HFFc6 (cell line): Measurements from ENCODE around the gene VAC14. TPM values are rescaled to one million over a fixed set of nuclear protein-coding genes. Genes with fewer than 3 reads are reported as not detected.

Experiments
- DNase-seq: peaks from one replicate; pipeline ENCODE4 v3.0.0-alpha.2; 2018
- H3K27ac Mint-ChIP-seq: 2 replicates; pipeline ENCODE4 v1.8.0; 2020; ENCODE audit warnings: mild to moderate bottlenecking, mixed read lengths
- H3K27me3 Mint-ChIP-seq: 2 replicates; pipeline ENCODE4 v1.8.0; 2021; ENCODE audit warnings: mild to moderate bottlenecking, moderate library complexity, mixed read lengths; ENCODE audit not compliant: insufficient read depth
- H3K36me3 Mint-ChIP-seq: 2 replicates; pipeline ENCODE4 v1.8.0; 2021; ENCODE audit warnings: low read depth, mixed read lengths
- H3K4me1 Mint-ChIP-seq: 2 replicates; pipeline ENCODE4 v1.8.0; 2020; ENCODE audit warnings: low read depth, mixed read lengths
- H3K4me3 Mint-ChIP-seq: 2 replicates; pipeline ENCODE4 v1.8.0; 2020; ENCODE audit warnings: mild to moderate bottlenecking, moderate library complexity, mixed read lengths
- H3K9me3 Mint-ChIP-seq: 2 replicates; pipeline ENCODE4 v1.8.0; 2020; ENCODE audit warnings: mild to moderate bottlenecking, mixed read lengths
- total RNA-seq, 6 experiments: library from RNA; stranded (reverse); fragmentation: NEBNext Ultra II Directional; extraction: Animal tissue kit (Norgen Biotek cat#: 25700); gene quantifications; 2 replicates in 1 of 6; 3 replicates in 5 of 6; pipeline ENCODE4 v1.2.3, GENCODE V29; 2021
- TF ChIP-seq, protein P1 (sequence below): fragments of 200-600 bp; sonication (generic); IDR thresholded peaks from 2 replicates; pipeline ENCODE4 v1.5.0; 2021; ENCODE audit warnings: antibody characterized with exemption, mild to moderate bottlenecking

VAC14 gene
- total RNA-seq, 6 experiments from 2014 or later, result 34.5 to 45.5 (median 37.6) TPM

DNA sequence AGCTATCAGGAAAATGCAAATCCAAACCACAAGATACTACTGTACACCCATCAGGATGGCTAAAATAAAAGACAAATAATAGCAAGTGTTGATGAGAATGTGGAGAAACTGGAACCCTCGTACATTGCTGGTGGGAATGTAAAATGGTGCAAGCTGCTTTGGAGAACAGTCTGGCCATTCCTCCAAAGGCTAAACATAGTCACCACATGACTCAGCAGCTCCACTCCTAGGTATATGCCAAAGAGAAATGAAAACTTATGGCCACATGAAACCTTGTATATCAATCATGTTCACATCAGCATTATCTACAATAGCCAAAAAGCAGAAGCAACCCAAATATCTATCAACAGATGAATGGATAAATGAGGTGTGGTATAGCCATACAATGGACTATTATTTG, 28.5 kb downstream of the VAC14 start:
- Mint-ChIP-seq H3K4me3 (no peak overlapping the region), H3K27ac (peak overlapping the region; percentile 50), H3K4me1 (peaks cover 48% of the 10 kb centered on the region), H3K27me3 (peaks cover 2% of the 10 kb centered on the region; the same call in 1 of the 2 replicates), H3K36me3 (peaks cover 22% of the 10 kb centered on the region), H3K9me3 (no peaks in the 10 kb centered on the region)
- TF ChIP-seq, protein P1, sequence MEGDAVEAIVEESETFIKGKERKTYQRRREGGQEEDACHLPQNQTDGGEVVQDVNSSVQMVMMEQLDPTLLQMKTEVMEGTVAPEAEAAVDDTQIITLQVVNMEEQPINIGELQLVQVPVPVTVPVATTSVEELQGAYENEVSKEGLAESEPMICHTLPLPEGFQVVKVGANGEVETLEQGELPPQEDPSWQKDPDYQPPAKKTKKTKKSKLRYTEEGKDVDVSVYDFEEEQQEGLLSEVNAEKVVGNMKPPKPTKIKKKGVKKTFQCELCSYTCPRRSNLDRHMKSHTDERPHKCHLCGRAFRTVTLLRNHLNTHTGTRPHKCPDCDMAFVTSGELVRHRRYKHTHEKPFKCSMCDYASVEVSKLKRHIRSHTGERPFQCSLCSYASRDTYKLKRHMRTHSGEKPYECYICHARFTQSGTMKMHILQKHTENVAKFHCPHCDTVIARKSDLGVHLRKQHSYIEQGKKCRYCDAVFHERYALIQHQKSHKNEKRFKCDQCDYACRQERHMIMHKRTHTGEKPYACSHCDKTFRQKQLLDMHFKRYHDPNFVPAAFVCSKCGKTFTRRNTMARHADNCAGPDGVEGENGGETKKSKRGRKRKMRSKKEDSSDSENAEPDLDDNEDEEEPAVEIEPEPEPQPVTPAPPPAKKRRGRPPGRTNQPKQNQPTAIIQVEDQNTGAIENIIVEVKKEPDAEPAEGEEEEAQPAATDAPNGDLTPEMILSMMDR, result no peak
- DNase-seq, result peak; percentile 16

DNA sequence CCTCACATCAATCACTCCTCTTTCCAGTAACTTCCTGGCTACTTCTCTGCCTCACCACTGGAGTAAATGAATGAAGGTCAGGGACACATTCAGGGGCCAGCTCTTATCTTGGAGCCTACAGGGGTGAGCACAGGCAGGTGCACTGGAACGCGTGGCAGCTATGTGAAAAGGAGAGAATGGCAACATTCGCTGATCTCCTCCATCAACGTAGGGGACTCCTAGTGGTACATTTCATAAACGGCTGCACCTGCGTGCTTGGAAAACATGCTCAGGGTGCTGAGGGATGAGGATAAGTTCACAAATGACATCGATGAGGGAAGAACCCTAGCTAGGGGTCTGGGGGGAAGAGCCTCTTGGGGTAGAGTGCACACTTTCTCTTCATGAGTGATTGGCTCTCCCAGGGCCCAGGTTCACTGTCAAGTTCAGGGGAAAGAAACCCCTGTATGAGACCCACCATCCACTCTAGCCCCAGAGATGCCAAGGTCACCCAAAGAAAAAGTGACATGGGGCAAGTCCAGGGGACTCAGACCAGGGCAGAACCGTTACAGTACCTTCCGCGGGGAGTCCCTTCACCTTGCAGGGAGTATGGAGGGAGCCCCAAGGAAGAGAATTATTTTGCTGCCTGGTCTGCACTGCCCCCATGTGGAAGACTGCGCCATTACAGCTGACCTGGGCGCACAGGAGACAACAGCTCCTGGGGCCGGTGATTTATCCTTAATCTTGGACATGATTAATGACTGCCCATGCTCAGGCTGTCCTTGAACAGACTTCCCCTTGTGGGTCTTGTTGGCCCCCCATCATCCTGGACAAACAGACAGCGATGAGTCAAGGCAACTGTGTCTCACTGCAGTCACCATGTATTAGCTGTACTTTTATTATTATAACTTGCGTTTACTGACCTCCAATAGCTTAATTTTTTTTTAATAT, 30.1 kb downstream of the VAC14 start:
- Mint-ChIP-seq H3K4me3 (no peak overlapping the region), H3K27me3 (peaks cover 2% of the 10 kb centered on the region; the same call in 1 of the 2 replicates), H3K4me1 (peaks cover 45% of the 10 kb centered on the region), H3K36me3 (peaks cover 17% of the 10 kb centered on the region), H3K9me3 (no peaks in the 10 kb centered on the region), H3K27ac (peak overlapping the region; percentile 44; the same call in 1 of the 2 replicates)
- DNase-seq, result peak; percentile 57
- TF ChIP-seq, protein P1, result peak; percentile 98

DNA sequence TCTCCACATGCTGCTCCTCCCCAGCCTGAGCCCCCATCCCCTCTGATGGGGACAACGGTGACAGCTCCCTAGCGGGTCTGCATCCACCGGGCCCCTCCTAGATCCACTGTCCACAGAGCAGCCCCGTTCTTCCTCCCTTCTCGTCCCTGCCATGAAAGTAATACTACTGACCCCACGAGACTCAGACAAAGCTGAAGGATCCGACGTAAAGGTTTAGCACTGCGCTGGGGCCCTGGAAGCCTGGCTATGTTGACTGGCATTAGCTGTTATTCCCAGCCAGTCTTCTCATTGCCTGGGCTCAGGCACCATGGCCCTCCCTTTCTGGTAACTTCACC, 30.7 kb downstream of the VAC14 start:
- no peak for DNase-seq
- TF ChIP-seq, protein P1, result no peak
- Mint-ChIP-seq H3K27ac (peak overlapping the region; percentile 18; the same call in 1 of the 2 replicates), H3K4me3 (no peak overlapping the region), H3K4me1 (peaks cover 45% of the 10 kb centered on the region), H3K36me3 (peaks cover 17% of the 10 kb centered on the region), H3K27me3 (peaks cover 2% of the 10 kb centered on the region; the same call in 1 of the 2 replicates), H3K9me3 (no peaks in the 10 kb centered on the region)

DNA sequence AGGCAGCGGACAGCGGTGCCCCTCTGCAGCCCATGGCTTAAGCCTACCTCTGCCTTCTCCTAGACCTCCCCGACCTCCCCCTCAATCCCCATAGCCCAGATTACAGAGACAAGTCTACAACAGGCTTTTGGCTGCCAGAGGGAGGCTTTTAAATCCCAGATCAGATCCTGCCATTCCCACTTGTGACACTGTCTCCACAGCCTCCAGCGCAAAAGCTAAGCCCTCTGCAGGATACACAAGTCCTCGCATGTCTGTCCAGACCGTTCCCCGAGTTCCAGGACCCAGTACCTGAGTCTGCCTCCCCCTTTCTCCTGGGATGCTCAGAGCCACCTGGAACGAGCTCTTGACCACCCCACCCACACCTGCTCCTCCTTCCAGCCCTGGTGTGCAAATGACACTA, 31.2 kb downstream of the VAC14 start:
- Mint-ChIP-seq H3K9me3 (no peaks in the 10 kb centered on the region), H3K4me1 (peaks cover 45% of the 10 kb centered on the region)

DNA sequence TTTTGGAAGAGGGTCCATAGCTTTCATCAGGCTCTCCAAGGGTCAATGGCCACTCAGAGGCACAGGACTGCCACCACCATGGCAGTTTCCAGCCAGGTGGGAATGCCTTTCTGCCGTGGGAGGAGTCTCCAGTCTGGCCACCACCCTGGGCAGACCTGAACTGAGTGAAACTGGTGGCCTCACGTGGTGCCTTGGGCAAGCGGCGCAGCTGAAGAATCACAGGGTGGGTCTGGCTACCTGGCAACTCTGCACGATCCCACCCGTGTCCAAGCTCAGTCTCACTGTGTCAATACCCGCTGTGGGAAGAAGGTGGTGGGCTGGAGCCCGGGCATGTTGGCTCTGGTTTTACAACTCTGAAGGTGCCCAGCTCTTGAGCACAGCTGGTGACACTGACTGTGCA, 31.8 kb downstream of the VAC14 start:
- Mint-ChIP-seq H3K4me3 (no peak overlapping the region), H3K27ac (peak overlapping the region; percentile 42; the same call in 1 of the 2 replicates), H3K9me3 (no peaks in the 10 kb centered on the region), H3K4me1 (peaks cover 45% of the 10 kb centered on the region), H3K36me3 (peaks cover 17% of the 10 kb centered on the region), H3K27me3 (peaks cover 2% of the 10 kb centered on the region)
- no peak for DNase-seq
- TF ChIP-seq, protein P1, result no peak

More for the DNA sequence above, 31.2 kb downstream of the VAC14 start:
- H3K27me3 Mint-ChIP-seq, result peaks cover 2% of the 10 kb centered on the region; the same call in 1 of the 2 replicates
- no peak for DNase-seq
- no peak overlapping the region for H3K27ac Mint-ChIP-seq
- peaks cover 17% of the 10 kb centered on the region for H3K36me3 Mint-ChIP-seq
- TF ChIP-seq, protein P1, result no peak
- no peak overlapping the region for H3K4me3 Mint-ChIP-seq
